ENCODE results near the gene RBM17.
"Not testable (repeated sequence)": the region's sequence is repeated elsewhere in the genome, so short reads cannot be mapped to it uniquely, and the experiment has no call there.

RBM17 gene

DNA sequence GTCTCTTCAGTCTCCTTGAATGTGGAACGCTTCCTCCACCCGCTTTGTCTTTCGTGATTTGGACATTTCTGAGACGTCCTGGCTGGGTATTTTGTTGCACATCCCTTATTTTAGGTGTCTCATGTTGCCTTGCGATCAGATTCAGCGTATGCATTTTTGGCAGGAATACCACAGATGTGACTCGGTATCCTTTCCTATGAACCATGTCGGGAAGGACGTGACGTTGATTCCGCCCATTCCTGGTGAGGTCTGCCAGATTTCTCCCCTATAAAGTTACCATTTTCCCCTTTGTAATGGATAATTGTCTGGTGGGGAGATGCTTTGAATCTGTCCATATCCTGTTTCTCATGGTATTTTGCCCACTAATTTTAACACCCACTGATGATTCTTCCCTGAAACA lies 49.6 kb downstream of the RBM17 start:
- DNase-seq = no peak

DNA sequence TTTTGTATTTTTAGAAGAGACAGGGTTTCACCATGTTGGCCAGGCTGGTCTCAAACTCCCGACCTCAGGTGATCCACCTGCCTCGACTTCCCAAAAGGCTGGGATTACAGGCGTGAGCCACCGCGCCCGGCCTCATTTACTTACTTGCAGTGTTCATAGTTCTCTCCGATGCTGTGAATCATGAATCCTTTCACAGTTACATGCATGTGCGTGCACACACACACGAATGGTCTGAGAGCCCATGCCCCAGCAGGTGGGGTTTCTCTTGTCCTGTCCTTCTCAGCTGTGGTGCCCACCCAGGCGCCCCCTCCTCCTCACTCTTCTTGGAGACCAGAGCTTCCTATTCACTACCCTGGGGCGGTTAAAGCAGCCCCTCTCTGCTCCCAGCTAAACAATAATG lies 50.6 kb downstream of the RBM17 start:
- no peak for DNase-seq

DNA sequence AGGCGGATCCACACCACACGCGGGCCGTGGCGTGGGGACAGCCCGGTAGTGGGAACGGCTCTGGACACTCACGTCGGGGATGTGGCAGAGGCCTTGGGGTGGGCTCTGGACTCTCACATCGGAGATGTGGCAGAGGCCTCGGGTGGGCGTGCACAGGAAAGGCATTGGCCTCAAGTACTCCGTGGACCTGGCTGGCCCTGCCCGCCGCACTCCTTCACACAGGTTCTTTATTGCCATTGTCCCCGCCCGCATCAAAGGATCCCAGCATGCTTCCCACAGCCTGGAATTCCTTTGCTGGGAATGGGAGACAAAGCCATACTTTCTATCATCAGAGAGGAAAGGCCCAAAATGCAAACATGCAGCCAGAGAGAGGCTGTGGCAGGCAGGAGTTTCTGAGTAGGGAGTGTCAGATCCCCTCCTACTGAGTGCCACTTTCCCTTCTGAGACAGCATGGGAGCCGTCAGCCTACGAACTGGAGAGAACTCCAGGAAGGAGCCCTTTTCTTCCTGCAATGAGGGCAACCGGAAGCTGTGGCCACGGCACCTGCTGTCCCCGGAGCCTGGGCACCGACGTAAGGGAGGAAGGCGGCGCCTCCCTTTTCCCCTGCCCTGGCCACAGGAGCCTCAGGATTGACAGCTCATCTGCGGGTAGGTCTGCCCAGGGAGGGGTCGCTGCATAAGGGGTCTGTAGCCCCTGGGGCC lies 51.5 kb downstream of the RBM17 start:
- DNase-seq = no peak

DNA sequence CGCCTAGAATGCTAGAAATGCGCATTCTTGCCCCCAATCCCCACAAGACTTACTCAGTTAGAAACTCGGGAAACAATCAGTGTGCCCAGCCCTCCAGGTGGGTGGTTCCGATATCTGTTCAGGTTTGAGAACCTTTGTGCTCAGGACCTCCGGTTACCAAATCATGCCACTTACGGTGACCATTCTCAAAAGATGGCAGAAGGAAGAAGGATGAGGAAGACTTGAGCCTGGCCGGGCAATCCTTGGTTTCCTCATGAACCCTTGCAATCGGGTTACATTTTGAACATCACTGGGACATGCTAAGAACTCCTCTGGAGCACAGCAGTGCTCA lies 52.1 kb downstream of the RBM17 start:
- no peak for DNase-seq

DNA sequence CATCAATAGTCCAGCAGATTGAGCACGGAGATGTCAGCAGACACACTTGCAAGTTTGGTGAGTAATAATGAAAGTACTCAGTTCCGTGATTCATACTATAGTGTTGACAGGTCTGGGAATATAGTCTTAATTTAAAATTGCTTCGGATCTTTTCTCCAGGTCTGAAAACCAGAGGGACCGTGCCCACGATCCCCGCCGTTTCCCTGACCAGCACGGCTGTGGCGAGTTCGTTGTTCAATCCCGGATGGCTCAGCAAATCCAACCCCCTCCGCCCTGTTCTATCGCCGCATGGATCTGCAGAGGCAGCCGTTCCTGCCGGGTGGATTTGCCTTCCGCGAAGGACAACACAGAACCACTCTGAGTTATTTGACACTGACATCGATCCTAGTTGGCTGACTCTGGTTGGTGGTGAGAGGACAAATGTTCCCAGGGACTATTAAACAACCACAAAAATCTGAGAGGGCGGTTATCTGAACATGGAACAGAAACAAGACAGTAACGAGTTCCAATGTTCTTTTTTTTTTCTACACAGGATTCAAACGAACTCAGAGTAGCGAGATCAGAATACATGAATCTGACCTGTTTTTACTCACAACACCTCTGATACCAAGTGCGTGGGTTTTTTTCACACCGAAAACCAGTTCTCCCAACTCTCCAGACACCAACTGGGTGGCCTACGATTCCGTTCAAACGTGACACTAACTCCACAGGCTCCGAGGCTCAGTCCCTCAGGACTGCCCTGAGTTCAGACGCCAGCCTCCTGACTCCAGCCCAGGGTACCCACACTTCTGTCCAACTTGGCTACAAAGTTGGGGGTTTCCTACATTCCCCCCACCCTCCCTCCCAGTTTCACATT lies 52.7 kb downstream of the RBM17 start:
- DNase-seq = peak in 1 of 2 donors; percentile 40

DNA sequence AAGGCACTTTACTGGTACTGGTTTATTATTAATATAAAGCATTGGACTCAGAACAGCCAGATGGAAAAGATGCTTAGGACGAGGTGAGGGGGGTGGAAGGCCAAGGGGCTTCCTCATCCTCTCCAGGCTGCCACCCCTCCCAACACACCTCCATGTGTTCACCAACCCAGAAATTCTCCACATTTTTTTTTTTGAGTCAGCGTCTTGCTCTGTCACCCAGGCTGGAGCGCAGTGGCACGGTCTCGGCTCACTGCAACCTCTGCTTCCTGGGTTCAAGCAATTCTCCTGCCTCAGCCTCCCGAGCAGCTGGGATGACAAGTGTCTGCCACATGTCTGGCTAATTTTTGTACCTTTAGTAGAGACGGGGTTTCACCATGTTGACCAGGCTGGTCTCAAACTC lies 53.4 kb downstream of the RBM17 start:
- DNase-seq = not testable (repeated sequence)

DNA sequence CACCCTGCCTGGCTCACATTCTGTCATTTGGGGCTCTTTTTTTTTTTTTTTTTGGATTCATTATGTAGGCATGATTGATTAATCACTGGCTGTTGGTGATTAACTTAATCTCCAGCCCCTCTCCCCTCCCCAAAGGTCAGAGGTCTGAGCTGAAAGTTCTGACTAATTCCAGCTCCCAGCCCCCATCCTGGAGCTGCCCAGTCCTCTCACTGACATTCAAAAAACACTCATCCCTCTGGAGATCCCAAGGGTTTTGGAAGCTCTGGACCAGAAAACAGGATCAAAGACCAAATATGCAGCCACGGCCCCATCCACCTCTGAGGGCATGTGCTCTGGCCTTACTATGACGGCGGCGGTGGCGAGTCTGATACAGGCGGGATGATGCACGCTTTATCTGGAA lies 53.8 kb downstream of the RBM17 start:
- no peak for DNase-seq

DNA sequence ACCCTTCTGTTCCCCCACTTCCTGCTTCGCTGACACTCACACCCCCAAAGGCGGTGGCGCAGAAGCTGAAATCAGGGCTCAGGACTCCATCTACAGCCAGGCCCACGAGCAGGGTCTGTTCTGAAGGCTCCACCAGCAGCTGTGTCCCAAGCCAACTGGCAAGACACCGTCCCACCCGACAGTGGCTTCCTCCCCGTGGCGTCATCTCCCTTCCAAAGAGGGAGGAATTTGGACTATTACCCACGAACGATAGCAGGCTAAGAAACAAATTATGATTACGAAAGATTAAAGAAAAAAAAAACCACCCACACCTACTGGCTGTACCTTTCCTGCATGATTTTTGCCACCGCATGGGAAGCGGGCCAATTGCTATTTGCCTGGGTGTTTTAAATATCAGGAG lies 54.3 kb downstream of the RBM17 start:
- DNase-seq = no peak

DNA sequence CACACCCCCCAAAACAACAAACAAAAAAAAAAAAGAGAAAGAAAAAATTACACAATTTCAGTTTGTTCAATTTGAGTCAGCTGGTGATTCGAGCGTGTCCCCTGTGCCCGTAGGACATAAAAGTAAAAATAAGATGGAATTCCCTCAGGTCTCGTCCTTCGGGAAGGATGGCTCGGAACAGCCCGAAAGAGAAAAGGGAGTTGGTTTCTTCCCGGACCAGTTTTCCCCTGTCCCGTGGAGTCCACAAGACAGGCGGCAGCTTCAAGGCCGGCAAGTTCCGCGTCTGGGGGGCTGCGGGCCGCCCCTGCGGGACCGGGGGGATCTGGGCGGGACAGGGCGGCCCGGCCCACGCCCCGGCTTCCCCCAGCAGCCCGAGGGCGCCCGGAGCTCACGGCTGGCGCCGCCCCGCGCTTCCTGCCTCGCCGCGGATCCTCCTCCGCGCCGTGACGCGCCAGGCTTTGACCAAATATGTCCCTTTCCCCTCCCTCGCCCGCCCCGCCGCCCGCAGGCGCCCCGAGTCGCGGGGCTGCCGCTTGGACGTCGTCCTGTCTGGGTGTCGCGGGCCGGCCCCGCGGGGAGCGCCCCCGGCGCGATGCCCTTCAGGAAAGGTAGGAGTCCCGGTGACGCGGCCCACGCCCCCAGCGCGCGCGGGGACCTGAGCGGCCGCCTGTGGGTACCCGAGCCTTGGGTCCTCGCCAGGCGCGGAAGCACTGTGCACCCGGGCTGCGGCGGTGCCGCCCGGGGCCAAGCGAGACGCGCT lies 55.8 kb downstream of the RBM17 start:
- DNase-seq = peak; percentile 87

DNA sequence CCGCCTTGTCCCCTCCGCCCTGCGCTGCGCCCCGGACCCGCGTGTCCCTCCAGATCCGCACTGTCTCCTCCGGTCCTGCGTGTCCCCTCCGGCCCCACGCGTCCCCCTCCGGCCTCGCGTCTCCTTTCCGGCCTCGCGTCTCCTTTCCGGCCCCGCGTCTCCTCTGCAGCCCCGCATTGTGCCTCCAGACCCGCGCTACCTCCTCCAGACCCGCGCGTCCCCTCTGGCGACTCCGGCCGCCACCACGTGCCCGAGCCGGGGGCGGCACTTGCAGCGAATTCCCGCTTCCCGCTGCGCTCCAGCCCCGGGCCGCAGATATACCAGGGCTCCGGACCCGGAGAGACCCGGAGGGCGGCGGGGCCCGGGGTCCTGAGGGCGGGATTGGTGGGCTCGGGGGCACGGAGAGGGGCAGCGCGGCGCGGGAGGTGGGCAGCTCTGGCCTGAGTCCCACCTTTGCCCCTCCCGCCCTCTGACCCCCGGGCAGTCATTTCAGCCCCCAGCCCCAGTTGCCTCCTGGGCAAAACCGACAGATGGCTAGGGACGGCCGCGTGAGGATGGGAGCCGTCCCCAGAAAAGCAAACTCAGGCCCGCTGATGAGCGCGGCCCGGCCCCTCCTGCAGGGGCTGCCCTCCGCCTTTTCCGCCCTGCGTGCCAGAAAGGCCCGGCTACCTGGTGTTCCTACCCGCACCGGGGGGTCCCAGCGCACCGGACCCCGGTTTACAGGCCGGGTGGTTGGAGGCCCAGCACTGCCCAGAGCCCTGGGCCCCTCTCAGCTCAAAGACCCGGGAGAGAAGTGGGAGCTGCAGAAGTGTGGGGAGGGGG lies 56.5 kb downstream of the RBM17 start:
- DNase-seq = no peak

DNA sequence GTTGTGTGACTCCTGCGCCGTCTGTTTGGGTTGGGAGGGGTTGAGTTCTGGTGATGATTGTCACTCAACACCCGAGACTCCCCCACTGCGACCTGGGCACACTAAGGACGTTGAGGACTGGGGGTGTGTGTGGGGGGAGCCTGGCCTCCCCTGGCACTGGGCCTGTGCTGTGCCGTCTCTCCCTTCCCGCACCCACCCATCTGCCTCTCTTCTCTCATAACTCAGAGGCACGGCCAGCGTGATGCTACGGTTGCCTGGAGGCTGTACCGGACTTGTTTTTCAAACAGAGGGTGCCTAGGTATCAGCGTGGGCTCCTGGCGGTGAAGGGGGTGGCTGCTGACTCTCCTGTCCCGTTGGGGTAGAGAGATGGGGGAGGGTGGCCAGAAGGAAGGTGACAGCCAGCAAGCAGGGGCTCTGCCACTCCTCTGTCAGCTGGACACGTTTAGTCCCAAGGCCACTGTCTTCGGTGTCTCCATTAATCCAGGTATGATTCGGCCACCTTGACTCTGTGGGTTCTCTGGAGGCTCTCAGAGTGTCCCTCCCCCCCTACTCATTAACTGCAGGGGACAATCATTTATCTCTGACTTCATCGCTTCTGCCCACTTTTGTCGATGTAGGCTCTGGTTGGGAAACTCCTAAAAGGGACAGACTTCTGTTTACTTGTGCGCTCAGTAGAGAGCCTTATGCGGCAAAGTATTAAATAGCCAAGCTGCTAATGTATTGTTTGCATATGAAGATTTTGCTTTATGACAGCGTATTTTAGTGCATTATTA lies 57.4 kb downstream of the RBM17 start:
- DNase-seq = no peak

DNA sequence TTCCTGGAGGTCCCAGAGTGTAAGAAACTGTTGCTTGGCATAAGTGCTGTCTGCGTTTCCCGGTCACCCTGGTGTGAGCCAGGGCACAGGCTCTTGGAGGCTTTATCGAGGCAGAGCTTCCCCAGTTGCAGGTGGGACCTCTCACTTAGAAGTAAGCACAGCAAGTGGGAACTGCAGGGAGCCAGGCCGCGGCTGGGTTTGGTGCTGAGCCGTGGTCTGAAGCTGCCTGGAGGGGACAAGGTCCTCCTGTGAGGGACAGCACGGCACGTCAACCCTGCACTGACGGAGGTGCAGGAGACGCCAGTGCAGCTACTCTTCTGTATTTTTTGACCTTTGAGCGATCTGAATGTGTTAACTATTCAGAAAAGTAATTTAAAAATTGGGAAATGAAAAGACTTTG lies 58.1 kb downstream of the RBM17 start:
- no peak for DNase-seq

DNA sequence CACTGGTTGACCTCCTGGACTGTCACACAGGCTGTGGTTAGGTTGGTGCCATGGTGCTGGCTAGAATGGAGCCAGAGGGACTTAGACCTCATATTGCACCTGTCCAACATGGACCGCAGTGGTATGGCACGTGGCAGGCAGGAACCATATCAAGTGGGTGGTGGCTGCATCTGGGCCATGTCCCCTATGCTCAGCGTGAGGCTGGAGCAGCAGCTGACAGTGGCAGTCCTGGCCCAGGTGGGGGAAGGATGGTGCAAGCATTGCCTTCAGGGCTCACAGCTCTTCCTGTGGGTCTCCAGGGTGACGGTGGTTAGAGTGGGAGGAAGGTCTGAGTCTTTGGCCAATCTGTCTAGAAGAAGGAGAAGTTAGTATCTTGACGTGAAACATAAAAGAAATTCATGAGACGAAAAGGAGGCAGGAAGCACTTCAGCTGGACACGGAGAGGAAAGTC lies 59.4 kb downstream of the RBM17 start:
- DNase-seq = no peak

DNA sequence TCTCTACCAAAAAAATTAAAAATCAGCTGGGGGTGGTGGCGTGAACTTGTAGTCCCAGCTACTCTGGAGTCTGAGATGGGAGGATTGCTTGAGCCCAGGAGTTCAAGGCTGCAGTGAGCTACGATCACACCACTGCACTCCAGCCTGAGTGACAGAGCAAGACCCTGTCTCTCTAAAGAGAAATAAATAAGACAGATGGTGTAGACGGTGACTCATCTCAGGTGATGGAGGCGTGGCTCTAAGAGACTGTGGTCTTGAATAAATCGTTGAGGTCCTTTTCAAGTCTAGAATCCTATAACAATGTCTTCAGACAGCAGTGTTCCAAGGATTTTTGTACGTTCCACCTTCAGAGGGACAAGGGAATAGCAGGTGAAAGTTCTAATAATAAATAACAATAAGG lies 60.1 kb downstream of the RBM17 start:
- DNase-seq = peak; percentile 34 to 47

DNA sequence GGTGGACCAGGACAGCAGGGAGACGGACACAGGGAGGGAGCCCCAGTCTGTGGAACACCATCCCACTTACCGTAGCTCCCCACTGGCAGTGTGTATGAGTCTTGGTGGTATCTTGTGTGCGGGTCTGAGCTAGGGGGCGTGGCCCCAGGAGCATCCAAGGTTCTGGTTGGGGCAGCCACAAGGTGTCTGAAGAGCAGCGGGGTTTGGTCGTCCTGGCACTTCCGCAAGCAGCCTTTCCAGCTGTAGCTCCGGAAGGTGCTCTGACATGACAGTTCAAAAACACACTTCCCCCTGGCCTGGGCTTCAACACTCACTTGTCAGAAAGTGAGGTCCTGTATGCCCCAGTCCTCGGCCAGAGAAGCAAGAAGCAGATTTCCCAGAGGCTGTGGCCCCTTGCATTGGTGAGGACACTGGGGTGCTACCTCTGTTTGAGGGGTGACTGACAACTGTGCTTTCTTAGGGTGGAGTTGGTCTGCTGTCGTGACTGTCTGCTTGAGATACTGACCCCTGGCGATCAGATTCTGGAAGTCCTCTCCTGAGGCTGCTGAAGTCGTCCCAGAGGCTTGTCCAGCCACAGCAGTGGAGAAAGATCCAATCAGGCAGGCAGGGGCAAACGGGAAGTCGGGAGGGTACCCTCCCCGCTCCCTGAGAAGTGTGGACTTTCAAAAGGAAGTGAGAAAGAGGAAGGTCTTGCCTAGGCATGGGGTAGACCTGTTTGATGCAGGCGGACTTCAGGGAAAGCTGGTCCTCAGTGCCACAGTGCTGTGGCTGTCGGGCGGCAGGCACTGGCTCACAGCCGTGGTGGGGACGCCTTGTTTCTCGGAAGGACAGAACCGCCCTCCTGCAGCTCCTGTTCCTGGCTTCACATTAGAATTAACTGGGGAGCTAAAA lies 62.5 kb downstream of the RBM17 start:
- DNase-seq = peak; percentile 39 to 42

DNA sequence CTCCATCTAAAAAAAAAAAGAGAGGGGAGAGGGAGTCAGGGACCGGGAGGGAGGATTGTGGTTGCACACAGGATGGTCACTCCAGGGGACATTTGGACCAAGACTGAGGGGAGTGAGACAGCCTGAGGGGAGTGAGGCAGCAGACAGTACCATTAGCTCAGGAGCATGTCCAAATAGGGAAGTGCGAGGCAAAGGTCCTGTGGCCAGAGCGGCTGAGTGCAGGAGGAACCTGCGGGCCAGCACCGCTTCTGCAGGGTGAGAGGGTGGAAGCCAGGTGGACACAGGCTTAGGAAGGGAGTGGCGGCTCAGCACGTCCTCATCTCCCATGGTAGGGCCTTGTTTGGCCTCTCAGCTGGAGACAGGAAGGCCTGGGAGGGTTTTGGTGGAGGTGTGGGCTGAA lies 65.0 kb downstream of the RBM17 start:
- no peak for DNase-seq

DNA sequence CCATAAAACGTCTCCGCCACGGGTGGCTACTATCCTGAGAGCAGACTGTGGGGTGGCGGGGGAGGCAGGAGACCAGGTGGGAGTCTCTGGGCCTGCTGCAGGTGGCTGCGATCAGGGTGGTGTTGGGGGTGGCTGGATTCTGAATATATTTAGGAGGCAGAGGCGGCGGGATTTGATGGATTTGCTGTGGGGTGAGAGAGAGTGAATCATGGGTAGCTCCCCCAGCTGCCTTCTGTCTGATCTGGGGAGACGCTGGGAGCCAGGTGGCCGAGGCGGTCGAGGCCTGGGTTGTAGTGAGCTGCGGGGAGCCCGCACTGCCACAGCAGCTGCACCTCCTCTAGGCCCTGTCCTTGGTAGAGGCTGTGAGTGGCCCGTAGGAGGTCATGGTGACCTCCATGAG lies 65.7 kb downstream of the RBM17 start:
- no peak for DNase-seq

DNA sequence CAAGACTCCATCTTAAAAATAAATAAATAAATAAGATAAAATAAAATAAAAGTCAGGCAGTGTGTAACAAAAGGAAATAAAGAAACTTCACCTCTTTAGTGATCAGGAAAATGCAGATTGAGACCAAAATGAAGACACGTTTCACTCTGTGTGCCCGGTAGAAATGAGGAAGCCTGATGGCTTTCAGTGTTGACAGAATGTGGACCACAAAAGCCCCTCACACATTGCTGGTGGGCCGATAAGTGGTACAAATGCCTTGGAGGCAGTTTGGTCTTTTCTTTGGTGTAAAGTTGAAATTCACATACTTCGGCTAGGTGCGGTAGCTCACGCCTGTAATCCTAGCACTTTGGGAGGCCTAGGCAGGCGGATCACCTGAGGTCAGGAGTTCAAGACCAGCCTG lies 69.4 kb downstream of the RBM17 start:
- no peak for DNase-seq

DNA sequence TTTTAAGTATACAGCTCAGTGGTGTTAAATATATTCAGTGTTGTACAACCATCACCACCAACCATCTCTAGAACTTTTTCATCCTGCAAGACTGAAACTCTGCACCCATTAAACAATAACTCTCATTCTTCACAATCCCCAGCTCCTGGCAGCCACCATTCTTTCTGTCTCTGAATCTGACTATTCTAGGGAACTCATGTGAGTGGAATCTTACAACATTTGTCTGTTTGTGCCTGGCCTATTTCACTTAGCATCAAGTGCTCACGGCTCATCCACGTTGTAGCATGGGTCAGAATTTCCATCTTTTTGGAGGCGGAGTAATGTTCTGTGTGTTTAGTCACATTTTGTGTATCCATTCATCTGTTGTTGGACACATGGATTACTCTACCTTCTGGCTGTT lies 73.1 kb downstream of the RBM17 start:
- DNase-seq = no peak

DNA sequence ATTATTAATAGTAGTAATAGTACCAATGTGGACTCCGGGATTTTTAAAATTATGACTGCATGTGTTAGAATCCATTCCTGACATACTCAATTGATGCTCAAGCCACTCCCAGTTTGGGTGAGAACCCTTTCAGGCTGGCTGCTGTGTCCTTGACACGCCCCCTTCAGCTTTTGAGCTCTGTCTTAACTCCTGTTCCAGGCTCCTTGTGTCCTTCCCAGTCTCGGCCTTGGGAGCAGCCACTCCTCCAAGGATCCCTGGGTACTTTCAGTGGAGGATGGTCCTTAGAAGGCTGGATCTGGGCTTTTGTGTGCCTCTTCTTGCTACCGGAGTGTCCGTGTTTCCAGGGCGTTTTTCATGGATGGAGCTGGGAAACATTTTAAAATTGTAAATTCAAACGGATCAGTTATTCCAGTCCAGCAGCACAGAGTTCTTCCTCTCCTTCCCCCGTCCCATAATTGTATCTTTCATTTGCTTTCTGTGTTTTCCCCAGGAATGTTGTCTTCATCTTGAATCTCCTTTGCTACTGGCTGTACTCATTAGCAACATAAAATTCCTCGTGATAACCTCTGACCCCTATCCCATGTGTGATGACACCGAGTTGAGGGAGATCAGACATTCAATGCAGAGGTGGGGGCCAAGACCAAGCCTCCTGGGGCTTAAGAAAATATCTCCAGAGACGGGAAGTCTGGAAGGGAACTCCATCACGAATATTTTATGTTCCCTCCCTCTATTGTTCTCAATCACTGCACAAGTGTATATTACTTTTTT lies 73.9 kb downstream of the RBM17 start:
- DNase-seq = no peak

Data from activated CD4-positive, alpha-beta T cell treated with anti-CD3 and anti-CD28 coated beads for 4 hours (primary cell).